ENCODE measurements around the gene TMEM176A.

The TMEM176A gene

DNA sequence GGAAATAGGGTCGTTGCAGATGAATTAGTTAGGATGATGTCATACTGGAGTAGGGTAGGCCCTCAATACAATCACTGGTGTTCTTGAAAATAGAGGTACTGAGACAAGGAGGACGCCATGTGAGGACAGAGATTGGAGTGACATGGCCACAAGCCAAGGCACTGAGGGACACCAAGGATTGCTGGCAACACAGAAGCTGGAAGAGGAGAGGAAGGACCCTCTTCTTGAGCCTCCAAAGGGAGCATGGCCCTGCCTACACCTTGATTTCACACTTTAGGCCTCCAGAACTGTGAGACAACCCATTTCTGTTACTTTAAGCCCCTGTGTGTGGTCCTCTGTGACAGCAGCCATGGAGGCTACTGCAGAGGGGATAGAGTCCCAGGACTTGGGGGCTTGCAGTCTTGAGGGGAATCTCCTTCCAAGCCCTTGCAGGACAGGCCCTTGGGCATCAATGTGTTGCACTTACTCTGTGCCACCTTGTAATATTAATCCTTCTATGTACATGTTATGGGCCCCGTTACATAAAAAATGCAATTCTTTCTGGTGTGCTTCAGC lies 48.1 kb downstream of the TMEM176A start:
- DNase-seq (ENCODE audit: low read depth in 2 of 2), result no peak

DNA sequence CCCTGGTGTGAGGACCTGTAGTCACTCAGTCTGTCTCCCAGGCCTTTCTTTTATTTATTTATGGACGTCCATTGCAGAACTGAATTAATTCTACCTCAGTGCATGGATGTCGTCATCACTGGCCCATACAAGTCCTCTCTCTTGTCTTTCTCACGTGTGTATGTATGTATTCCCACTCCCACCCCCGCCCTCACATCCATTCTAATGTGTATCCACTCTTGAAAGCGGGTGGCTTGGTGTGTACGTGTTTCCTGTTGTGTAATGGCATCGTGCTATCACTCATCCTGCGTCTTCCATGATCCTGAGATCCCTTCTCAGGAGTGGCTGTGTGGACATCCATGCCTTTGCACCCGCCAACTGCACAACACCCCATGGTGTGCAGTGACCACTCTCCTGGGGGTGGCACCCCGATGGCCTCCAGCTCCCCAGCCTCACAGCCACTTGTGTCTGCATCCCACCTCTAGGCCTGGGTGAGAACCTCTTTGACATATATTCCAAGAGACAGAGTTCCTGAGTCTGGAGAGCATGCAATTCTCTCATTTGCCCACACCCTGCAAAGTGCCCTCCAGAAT lies 48.7 kb downstream of the TMEM176A start:
- no peak for DNase-seq (ENCODE audit: low read depth in 2 of 2)

DNA sequence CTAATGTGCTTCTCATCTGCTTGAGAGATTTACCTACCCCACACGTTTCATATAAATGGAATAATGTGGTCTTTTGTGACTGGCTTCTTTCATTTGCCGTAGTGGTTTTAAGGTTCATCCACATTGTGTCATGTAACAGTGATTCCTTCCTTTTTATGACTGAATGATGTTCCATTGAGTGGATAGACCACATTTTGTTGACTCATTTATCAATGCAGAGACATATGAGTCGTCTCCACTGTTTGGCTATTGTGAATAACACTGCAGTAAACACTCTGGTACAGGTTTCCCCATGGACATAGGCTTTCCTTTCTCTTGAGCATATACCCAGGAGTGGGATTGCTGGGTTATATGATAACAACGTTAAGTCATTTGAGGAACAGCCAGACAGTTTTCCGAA lies 49.7 kb downstream of the TMEM176A start:
- no peak for DNase-seq (ENCODE audit: low read depth in 2 of 2)

DNA sequence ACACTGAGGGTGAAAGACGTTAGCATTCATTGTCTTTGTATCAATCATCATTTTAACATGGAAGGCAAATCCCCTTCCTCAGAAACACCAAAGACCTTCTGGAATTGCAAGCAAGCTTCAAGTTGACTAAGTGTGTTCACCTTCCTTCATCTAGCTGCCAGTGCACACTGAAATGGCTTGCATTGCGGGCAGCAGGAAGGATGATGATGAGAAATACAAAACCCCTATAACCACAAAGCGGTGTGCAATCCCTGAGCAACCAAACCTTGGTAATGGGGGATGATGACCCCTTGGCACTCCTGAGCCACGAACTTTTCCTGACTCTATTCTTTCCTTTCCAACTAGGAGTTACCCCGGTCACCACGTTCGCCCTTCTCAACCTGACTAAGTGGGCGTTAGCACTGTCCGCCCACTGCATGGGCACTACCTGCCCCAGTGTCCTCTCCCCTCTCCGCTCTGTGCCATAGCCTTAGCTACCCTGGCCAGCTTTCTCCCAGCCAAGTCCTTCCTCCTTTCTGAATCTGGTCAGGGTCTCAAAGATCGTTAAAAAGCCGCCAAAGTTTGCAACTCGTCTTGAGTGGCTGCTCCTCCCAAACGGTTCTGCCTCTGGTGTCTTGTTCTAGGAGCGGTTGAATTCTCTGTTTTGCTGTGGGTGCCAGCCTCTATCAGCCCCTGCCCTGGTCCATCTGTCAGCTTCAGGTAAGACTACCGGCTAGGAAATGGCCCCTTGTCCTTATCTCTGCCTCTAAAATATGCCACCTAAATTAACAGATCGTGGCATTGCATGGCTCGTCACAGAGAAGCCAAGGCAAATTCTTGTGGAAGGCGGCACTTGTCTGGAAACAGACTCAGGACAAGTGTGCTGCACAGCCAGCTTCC lies 51.2 kb downstream of the TMEM176A start:
- DNase-seq (ENCODE audit: low read depth in 2 of 2), result no peak

DNA sequence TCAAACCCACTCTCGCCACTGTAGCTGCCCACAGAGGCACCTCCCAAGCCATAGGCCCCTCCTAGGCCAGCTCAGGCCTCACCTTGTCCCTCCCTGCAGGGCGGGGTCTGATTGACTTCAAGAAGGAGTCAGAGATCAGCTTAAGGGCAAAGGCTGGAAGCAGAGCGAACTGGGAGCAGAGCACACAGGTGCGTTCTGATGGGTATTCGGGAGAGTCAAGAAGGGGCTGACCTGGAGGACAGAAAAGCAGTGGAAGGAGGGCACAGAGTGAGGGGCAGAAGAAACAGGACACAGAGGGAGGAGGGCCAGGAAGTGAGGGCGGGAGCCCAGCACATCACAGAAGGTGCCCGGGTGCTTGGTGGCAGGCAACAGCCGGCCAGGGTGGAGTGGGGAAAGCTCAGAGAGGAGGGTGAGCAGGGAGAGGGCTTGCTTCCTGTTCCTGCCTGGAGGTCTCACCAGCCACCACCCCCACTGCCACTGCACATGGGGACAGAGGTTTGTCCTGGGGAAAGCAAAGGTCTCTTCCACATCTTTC lies 51.9 kb downstream of the TMEM176A start, which contains the start of gene AOC1:
TSS of gene AOC1 (plus strand) at position 147 of the 535 bp plus-strand sequence. CDS start 3,954 bp downstream, outside the sequence.
- DNase-seq (ENCODE audit: low read depth in 2 of 2), result no peak

DNA sequence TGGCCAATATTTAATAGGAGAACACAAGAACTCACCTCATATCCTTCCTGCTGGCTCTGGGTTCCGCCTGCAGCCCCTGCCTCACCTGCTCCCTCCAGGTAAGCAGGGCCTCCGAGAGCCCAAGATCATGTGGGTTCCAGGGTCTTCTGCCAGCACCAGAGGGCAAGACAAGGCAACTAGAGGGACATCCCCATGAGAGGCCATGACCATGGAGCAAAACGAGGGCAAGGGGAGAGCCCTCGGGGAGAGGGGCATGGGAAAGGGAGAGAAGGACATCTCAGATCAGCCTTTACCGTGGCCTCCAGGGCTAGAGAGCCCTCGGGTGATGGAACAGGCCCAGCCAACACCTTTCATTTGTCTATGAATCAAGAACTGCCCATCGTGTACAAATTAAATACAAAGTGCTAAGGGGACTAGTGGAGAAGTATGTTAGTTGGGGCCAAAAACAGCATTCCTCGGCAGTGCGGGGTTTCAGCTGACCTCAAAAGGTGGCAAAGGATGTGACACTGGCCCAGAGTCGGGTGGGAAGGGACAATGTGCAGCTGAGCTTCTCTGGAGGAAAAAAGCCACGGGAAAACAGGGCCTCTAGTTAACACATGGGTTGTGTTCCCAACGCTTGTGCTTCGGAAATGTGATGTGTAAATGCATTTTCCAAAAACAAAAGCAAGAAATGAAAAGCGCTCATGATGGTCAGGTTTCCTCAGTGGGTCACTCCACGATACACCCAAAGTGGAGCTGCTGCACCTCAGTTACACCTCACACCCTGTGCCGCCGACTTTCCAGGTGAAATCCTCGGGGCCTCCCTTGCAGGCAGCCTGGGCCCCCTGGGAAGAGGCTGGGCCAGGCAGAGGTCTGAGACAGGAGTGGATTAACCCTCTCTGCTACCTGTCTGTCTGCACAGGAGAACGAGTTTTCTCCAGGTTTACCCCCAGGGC lies 53.8 kb downstream of the TMEM176A start:
- no peak for DNase-seq (ENCODE audit: low read depth in 2 of 2)
